K562 (cell line): Measurements from ENCODE around the gene MYO16. TPM values are rescaled to one million over a fixed set of nuclear protein-coding genes. Genes with fewer than 3 reads are reported as not detected.

Source experiments
- BRD9 ChIP-seq: fragments of 450-650 bp; IDR thresholded peaks from 2 replicates; pipeline ENCODE4 v1.6.1; 2018; ENCODE audit warnings: low read depth; ENCODE audit not compliant: partially characterized antibody
- BRF2 ChIP-seq: IDR thresholded peaks from 3 replicates; pipeline ENCODE4 v1.6.1; 2011; ENCODE audit warnings: borderline replicate concordance, mild to moderate bottlenecking; ENCODE audit not compliant: insufficient read length, insufficient read depth
- CBFA2T2 ChIP-seq: fragments of 450-650 bp; conservative IDR thresholded peaks from 2 replicates; pipeline ENCODE4 v1.6.1; 2017; ENCODE audit warnings: mild to moderate bottlenecking
- COPS2 ChIP-seq: fragments of 450-650 bp; conservative IDR thresholded peaks from 2 replicates; pipeline ENCODE4 v1.6.1; 2016; ENCODE audit warnings: mild to moderate bottlenecking, moderate library complexity
- CREBBP ChIP-seq: IDR thresholded peaks from one replicate; pipeline ENCODE4 v1.6.1; 2012; ENCODE audit warnings: low read depth, mild to moderate bottlenecking, control low read depth, inconsistent platforms, low read length
- EP400 ChIP-seq: fragments of 450-650 bp; IDR thresholded peaks from 2 replicates; pipeline ENCODE4 v1.6.1; 2017; ENCODE audit warnings: antibody characterized with exemption, mild to moderate bottlenecking, moderate library complexity
- FOSL1 ChIP-seq: fragments of 200-800 bp; sonication (Bioruptor generic); conservative IDR thresholded peaks from 2 replicates; pipeline ENCODE4 v1.6.1; 2016; ENCODE audit warnings: missing genetic modification characterization, missing compliant biosample characterization
- GABPB2 ChIP-seq: fragments of 250-450 bp; sonication (Bioruptor Pico); conservative IDR thresholded peaks from 2 replicates; pipeline ENCODE4 v1.5.1; 2021; ENCODE audit warnings: mild to moderate bottlenecking
- GTF2A2 ChIP-seq: IDR thresholded peaks from 2 replicates; pipeline ENCODE4 v1.6.1; 2016; ENCODE audit warnings: mild to moderate bottlenecking, missing genetic modification characterization, missing compliant biosample characterization
- HBP1 ChIP-seq: fragments of 450-650 bp; formaldehyde crosslinking; IDR thresholded peaks from 2 replicates; pipeline ENCODE4 v1.4.0; 2022; ENCODE audit warnings: missing genetic modification characterization
- ILK ChIP-seq: fragments of 450-650 bp; IDR thresholded peaks from 2 replicates; pipeline ENCODE4 v1.6.1; 2016; ENCODE audit warnings: missing genetic modification characterization, low read depth, mild to moderate bottlenecking, missing compliant biosample characterization, moderate library complexity, borderline replicate concordance
- KAT7 ChIP-seq: sonication (generic); formaldehyde crosslinking; IDR thresholded peaks from 2 replicates; pipeline ENCODE4 v1.8.0; 2022; ENCODE audit warnings: missing genetic modification reagents, mild to moderate bottlenecking, borderline replicate concordance
- LARP7 ChIP-seq: fragments of 450-650 bp; IDR thresholded peaks from 2 replicates; pipeline ENCODE4 v1.6.1; 2016
- MEF2D ChIP-seq: conservative IDR thresholded peaks from 2 replicates; pipeline ENCODE4 v1.6.1; 2016; ENCODE audit warnings: low read depth, missing genetic modification characterization, missing compliant biosample characterization
- MNT ChIP-seq, 2 experiments: fragments of 450-650 bp; conservative IDR thresholded peaks; 2 replicates each; pipeline ENCODE4 v1.6.1; 2017; ENCODE audit warnings: mild to moderate bottlenecking in 2 of 2, moderate library complexity in 2 of 2
- NBN ChIP-seq: fragments of 450-650 bp; IDR thresholded peaks from 2 replicates; pipeline ENCODE4 v1.6.1; 2016; ENCODE audit warnings: low read depth, mild to moderate bottlenecking
- RB1 ChIP-seq: fragments of 450-650 bp; IDR thresholded peaks from 2 replicates; pipeline ENCODE4 v1.6.1; 2017; ENCODE audit warnings: low read depth, mild to moderate bottlenecking
- SAFB ChIP-seq: fragments of 200-400 bp; formaldehyde crosslinking; IDR thresholded peaks from 2 replicates; pipeline ENCODE4 v1.6.1; 2017; ENCODE audit warnings: low read depth, low read length, borderline replicate concordance
- TCF7 ChIP-seq: sonication (generic); IDR thresholded peaks from 2 replicates; pipeline ENCODE4 v1.6.1; 2016; ENCODE audit warnings: antibody characterized with exemption, borderline replicate concordance
- USF2 ChIP-seq: sonication (generic); formaldehyde crosslinking; IDR thresholded peaks from 2 replicates; pipeline ENCODE4 v1.5.0; 2020; ENCODE audit warnings: missing genetic modification reagents
- ZKSCAN3 ChIP-seq: fragments of 250-450 bp; sonication (Bioruptor Pico); IDR thresholded peaks from 2 replicates; pipeline ENCODE4 v1.4.0; 2020
- ZNF311 ChIP-seq: fragments of 250-450 bp; sonication (Bioruptor Pico); IDR thresholded peaks from 2 replicates; pipeline ENCODE4 v1.4.0; 2020; ENCODE audit warnings: mild to moderate bottlenecking, moderate library complexity
- ZNF57 ChIP-seq: fragments of 450-650 bp; formaldehyde crosslinking; IDR thresholded peaks from 2 replicates; pipeline ENCODE4 v1.4.0; 2020; ENCODE audit warnings: mild to moderate bottlenecking, moderate library complexity
- ZSCAN32 ChIP-seq: fragments of 450-650 bp; formaldehyde crosslinking; IDR thresholded peaks from 2 replicates; pipeline ENCODE4 v1.4.0; 2020; ENCODE audit warnings: mild to moderate bottlenecking, moderate library complexity
- polyA plus RNA-seq, 8 experiments: library from polyadenylated mRNA; depleted of rRNA in 4 of 8; stranded (reverse) in 5 of 8; unstranded in 3 of 8; fragments of >200 nt; fragmentation: Nextera tagmentation in 2 of 8; fragmentation: Illumina TruSeq in 1 of 8; extraction: Ambion mirVana in 2 of 8; extraction: Trizol in 1 of 8; gene quantifications; 2 replicates each; pipeline versions ENCODE4 v1.2.1 to v1.2.3, GENCODE V29; 2011 to 2014; ENCODE audit warnings: inconsistent platforms in 1 of 8, missing spikeins in 1 of 8
- total RNA-seq, 7 experiments: library from RNA; depleted of rRNA in 6 of 7; stranded (reverse); fragments of >200 nt in 6 of 7; fragmentation: Illumina TruSeq in 2 of 7; extraction: Trizol in 2 of 7; gene quantifications; 2 replicates each; pipeline versions ENCODE4 v1.2.1 to v1.2.3, GENCODE V29; 2011 to 2021; ENCODE audit warnings: low replicate concordance in 1 of 7

MYO16 gene
- total and polyA plus RNA-seq, 9 of the 15 experiments (the other 6 are each of a cell fraction or from before 2014, with no cell fraction given), result 4.3 to 45.7 (median 12.1) TPM

GRCh38 chr13:108769213-108770070 lies 140.0 kb downstream of the MYO16 start (continued):
- TF ChIP-seq CREBBP (no peak), TCF7 (no peak), MEF2D (tag) (no peak), CBFA2T2 (peak; percentile 94), ZKSCAN3 (CRISPR knock-in tag) (no peak), KAT7 (no peak), SAFB (no peak), ZSCAN32 (CRISPR knock-in tag) (no peak), GTF2A2 (tag) (no peak), BRD9 (peak; percentile 86), COPS2 (no peak), LARP7 (no peak), GABPB2 (CRISPR knock-in tag) (no peak), RB1 (no peak), BRF2 (no peak), EP400 (peak; percentile 41), NBN (peak; percentile 59; the same call in 1 of the 2 replicates), HBP1 (CRISPR knock-in tag) (peak; percentile 30; the same call in 1 of the 2 replicates), ZNF311 (CRISPR knock-in tag) (no peak), MNT (conservative IDR thresholded peaks at IDR 0.05) (peak in 1 of 2 experiments; percentile 53; a peak in 2 of 4 replicates), ZNF57 (CRISPR knock-in tag) (no peak), USF2 (CRISPR knock-in tag) (no peak), ILK (tag) (no peak), FOSL1 (peak; percentile 96)
